ENCODE measurements around the gene DMD. TPM values are rescaled to one million over a fixed set of nuclear protein-coding genes. Genes with fewer than 3 reads are reported as not detected.

DMD gene
- total RNA-seq, 3 donors from 2014 or later (not counting 1 experiment from before 2014, with no cell fraction given) = not detected

- Mint-ChIP-seq H3K4me1 (no peaks in the 10 kb centered on the region), H3K27ac (no peak overlapping the region), H3K9me3 (peaks cover 0 to 2% of the 10 kb centered on the region in 2 donors), H3K36me3 (no peaks in the 10 kb centered on the region), H3K27me3 (ENCODE audit: low read depth in 2 of 2) (no peaks in the 10 kb centered on the region), H3K4me3 (no peak overlapping the region)
- DNase-seq (no peak), ATAC-seq (no peak)
- Histone ChIP-seq H3K9me3 (ENCODE audit: control insufficient read depth, insufficient read depth, low read length) (no peaks in the 10 kb centered on the region), H3K27ac (ENCODE audit: low read length) (no peak overlapping the region), H3K36me3 (ENCODE audit: control insufficient read depth, insufficient read depth, low read length) (no peaks in the 10 kb centered on the region), H3K4me1 (ENCODE audit: control insufficient read depth, insufficient read depth, low read length) (no peaks in the 10 kb centered on the region), H3K4me3 (ENCODE audit: low read length) (no peak overlapping the region), H3K27me3 (ENCODE audit: control insufficient read depth, insufficient read depth, low read length) (no peaks in the 10 kb centered on the region)
- TF ChIP-seq, protein P1, sequence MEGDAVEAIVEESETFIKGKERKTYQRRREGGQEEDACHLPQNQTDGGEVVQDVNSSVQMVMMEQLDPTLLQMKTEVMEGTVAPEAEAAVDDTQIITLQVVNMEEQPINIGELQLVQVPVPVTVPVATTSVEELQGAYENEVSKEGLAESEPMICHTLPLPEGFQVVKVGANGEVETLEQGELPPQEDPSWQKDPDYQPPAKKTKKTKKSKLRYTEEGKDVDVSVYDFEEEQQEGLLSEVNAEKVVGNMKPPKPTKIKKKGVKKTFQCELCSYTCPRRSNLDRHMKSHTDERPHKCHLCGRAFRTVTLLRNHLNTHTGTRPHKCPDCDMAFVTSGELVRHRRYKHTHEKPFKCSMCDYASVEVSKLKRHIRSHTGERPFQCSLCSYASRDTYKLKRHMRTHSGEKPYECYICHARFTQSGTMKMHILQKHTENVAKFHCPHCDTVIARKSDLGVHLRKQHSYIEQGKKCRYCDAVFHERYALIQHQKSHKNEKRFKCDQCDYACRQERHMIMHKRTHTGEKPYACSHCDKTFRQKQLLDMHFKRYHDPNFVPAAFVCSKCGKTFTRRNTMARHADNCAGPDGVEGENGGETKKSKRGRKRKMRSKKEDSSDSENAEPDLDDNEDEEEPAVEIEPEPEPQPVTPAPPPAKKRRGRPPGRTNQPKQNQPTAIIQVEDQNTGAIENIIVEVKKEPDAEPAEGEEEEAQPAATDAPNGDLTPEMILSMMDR (IDR thresholded peaks at IDR 0.05) = no peak
- intact Hi-C loops (cut with micrococcal nuclease) = no loop called here
- 61% methylated on average over 3 of the region's 3 CpGs for WGBS (ENCODE audit: insufficient coverage)
These were observed 2088.0 kb downstream of the DMD start for GRCh38 chrX:31123335-31123734.

- Histone ChIP-seq H3K27me3 (ENCODE audit: control insufficient read depth, insufficient read depth, low read length) (no peaks in the 10 kb centered on the region), H3K4me3 (ENCODE audit: low read length) (no peak overlapping the region), H3K9me3 (ENCODE audit: control insufficient read depth, insufficient read depth, low read length) (no peaks in the 10 kb centered on the region), H3K27ac (ENCODE audit: low read length) (no peak overlapping the region), H3K36me3 (ENCODE audit: control insufficient read depth, insufficient read depth, low read length) (no peaks in the 10 kb centered on the region), H3K4me1 (ENCODE audit: control insufficient read depth, insufficient read depth, low read length) (no peaks in the 10 kb centered on the region)
- ATAC-seq = no peak
- Mint-ChIP-seq H3K36me3 (no peaks in the 10 kb centered on the region), H3K4me3 (no peak overlapping the region), H3K27ac (no peak overlapping the region), H3K9me3 (no peaks in the 10 kb centered on the region), H3K27me3 (ENCODE audit: low read depth in 2 of 2) (no peaks in the 10 kb centered on the region), H3K4me1 (no peaks in the 10 kb centered on the region)
- TF ChIP-seq, protein P1 (IDR thresholded peaks at IDR 0.05) = no peak
- DNase-seq = no peak
- 80% methylated on average over 2 of the region's 4 CpGs for WGBS (ENCODE audit: insufficient coverage)
- intact Hi-C loops (cut with micrococcal nuclease) = no loop called here
These were observed 2094.1 kb downstream of the DMD start for GRCh38 chrX:31117266-31117665.

DNA sequence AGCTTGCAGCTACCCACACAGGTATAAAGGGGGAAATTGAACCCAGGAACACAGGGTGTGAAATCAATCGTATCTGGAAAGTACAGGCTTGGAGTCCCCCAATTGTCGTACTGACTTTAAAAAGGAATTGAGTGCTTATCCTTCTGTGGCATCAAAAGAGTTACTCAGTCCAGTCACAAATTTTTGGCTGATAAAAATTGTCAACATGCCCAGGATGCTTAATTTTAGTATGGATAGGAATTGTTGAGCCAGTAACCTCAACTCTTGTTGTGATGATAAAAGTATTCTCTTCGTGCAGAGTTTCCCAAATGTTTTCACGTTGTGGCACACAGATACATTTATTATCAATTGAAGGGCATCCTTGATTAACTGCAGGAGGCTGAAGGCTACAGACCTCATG, 2096.0 kb downstream of the DMD start:
- intact Hi-C loops (cut with micrococcal nuclease) = no loop called here
- TF ChIP-seq, protein P1 (IDR thresholded peaks at IDR 0.05) = no peak

DNA sequence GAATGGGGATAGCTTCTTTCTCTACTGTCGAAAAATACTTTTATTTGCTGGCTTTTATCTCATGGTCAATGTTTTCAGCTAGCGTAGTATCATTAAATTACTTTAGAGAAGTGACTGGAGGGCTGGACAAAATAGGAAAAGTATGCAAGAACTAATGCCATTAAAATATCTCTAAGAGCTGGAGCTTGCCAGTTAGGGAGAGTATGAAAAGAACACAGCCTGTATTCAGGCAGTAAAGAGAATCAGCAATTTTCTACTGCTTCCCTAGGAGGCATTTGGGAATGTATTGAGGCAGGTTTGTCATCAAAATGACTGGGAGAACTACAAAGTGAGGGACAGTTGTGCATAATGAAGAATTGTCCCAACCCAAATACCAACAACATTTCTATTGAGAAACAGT, 2096.5 kb downstream of the DMD start:
- no peaks in the 10 kb centered on the region for H3K9me3 Mint-ChIP-seq
- no peaks in the 10 kb centered on the region for H3K4me1 Mint-ChIP-seq
- intact Hi-C loops (cut with micrococcal nuclease) = no loop called here
- H3K9me3 ChIP-seq (ENCODE audit: control insufficient read depth, insufficient read depth, low read length) = no peaks in the 10 kb centered on the region
- H3K36me3 Mint-ChIP-seq = no peaks in the 10 kb centered on the region
- no peak overlapping the region for H3K27ac ChIP-seq (ENCODE audit: low read length)
- WGBS (ENCODE audit: insufficient coverage) = no CpG with 5 or more reads among the region's 2 CpGs
- TF ChIP-seq, protein P1 (IDR thresholded peaks at IDR 0.05) = no peak
- DNase-seq = no peak
- H3K27me3 Mint-ChIP-seq (ENCODE audit: low read depth in 2 of 2) = no peaks in the 10 kb centered on the region
- H3K27ac Mint-ChIP-seq = no peak overlapping the region
- no peaks in the 10 kb centered on the region for H3K4me1 ChIP-seq (ENCODE audit: control insufficient read depth, insufficient read depth, low read length)
- H3K27me3 ChIP-seq (ENCODE audit: control insufficient read depth, insufficient read depth, low read length) = no peaks in the 10 kb centered on the region
- no peak overlapping the region for H3K4me3 Mint-ChIP-seq
- H3K4me3 ChIP-seq (ENCODE audit: low read length) = no peak overlapping the region
- ATAC-seq = no peak
- no peaks in the 10 kb centered on the region for H3K36me3 ChIP-seq (ENCODE audit: control insufficient read depth, insufficient read depth, low read length)

More for the DNA sequence above, 2096.0 kb downstream of the DMD start:
- Mint-ChIP-seq H3K27ac (no peak overlapping the region), H3K4me1 (no peaks in the 10 kb centered on the region), H3K36me3 (no peaks in the 10 kb centered on the region), H3K9me3 (no peaks in the 10 kb centered on the region), H3K4me3 (no peak overlapping the region), H3K27me3 (ENCODE audit: low read depth in 2 of 2) (no peaks in the 10 kb centered on the region)
- WGBS (ENCODE audit: insufficient coverage) = 94% methylated on average over 4 of the region's 4 CpGs
- H3K27me3 ChIP-seq (ENCODE audit: control insufficient read depth, insufficient read depth, low read length) = no peaks in the 10 kb centered on the region
- no peaks in the 10 kb centered on the region for H3K4me1 ChIP-seq (ENCODE audit: control insufficient read depth, insufficient read depth, low read length)
- H3K9me3 ChIP-seq (ENCODE audit: control insufficient read depth, insufficient read depth, low read length) = no peaks in the 10 kb centered on the region
- H3K36me3 ChIP-seq (ENCODE audit: control insufficient read depth, insufficient read depth, low read length) = no peaks in the 10 kb centered on the region
- no peak for DNase-seq
- ATAC-seq = no peak
- no peak overlapping the region for H3K27ac ChIP-seq (ENCODE audit: low read length)
- H3K4me3 ChIP-seq (ENCODE audit: low read length) = no peak overlapping the region

All from natural killer cell (primary cell).